Endometrial microvascular endothelial cells (primary cell): Measurements from ENCODE around the gene GLS. TPM values are rescaled to one million over a fixed set of nuclear protein-coding genes. Genes with fewer than 3 reads are reported as not detected.
"Not testable (repeated sequence)": the region's sequence is repeated elsewhere in the genome, so short reads cannot be mapped to it uniquely, and the experiment has no call there.

Experiments used
- in situ Hi-C: cut with HindIII; loops from 2 replicates; pipeline ENCODE4 v1.10.0; 2017; ENCODE audit warnings: low sequenced_read_pairs, low pct_unique_long_range_greater_than_20kb; ENCODE audit errors: inconsistent ontology term
- total RNA-seq: library from RNA; depleted of rRNA; stranded (reverse); fragments of >200 nt; gene quantifications from one replicate; pipeline ENCODE4 v1.2.3, GENCODE V29; 2015; ENCODE audit errors: inconsistent ontology term

GLS gene
- total RNA-seq, 1 donor from 2014 or later = 110 TPM

DNA sequence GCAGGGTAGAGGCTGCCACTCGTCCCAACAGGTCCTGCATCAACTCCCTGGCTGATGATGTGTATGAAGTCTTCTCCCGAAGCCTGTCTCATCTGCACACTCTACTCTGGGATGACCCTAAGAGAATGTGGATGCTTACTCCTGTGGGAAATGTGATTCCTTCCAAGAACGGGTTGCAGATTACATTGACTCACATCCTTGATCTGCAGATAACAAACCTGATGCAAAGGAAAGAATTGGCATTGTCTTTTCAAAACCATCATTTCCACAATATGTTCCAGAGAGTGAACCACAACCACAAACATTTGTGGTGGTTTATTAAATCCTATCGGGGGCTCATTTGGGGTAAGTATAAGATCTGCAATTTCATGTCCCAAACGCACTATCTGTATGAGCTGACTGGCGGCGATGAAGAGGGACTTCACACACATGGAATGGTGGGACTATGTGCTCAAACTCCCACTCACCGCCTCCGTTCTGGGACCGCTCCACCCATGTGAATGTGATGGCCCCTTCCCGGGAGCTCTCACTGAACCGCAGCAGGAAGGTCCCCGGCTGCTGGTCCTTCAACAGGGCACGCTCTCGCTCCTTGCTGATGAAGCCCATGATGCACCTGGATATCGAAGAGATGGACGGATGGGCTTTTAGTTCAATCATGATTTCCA is 97.9 kb downstream of the GLS start:
- in situ Hi-C loops = no loop called here

DNA sequence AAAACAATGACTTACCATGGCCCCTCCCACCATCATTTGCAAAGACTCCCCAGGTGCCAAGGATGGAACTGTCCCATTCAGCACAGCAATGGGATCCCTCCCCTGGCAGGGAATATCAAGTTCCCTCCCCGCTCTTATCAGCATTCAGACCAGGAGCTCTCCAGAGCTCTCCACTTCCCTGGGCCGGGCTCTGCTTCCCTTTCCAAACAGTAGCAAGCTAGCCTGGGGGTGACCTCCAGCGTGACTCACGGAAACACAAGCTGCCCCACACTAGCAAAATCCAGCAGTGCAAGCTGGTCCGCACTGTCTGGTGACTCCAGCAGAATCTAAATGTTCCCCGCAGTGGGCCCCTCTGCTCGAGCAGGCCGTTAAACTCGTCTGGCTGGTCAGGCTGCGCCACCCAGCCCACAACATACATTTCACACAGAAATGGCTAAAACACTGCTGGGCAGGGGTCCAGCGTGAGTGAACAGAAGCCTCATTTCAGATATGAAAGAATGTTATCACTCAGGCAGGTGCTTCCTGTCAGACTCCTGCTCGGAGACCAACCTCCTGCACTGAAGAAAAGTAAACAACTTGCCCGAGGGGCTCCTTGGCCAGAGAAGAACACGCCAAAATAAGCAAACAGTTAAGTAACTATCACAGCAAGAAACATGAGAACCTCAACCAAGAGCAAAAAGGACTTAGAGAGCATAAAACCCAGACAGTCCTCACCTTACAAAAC is 99.4 kb downstream of the GLS start:
- in situ Hi-C loops = no loop called here

DNA sequence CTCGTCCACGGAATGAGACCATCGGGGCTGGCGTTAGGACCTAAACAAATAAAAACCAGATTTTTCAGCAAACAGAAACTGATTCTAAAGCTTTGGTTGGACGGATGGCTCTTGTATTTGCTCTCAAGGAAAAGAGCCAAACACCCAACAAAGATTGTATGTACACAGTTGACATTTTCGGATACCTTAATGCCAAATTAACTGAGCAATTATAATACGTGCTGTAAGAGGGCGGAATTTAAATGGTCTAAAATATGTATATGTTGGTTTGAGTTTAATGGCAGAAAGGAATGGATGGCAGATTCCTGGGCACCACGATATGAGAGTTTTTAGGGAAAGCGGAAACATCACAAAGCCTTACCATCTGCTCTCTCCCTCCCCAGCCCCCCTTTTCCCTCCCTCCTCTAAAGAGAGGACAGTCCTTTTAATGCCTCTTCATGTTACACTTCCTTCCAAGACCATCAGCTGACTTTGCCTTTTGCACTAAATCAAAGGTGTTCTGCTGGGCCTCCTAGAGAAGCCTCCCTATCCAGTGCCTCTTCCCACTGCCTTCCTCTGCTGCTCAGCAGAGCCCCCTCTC is 100.1 kb downstream of the GLS start:
- in situ Hi-C loops = no loop called here

DNA sequence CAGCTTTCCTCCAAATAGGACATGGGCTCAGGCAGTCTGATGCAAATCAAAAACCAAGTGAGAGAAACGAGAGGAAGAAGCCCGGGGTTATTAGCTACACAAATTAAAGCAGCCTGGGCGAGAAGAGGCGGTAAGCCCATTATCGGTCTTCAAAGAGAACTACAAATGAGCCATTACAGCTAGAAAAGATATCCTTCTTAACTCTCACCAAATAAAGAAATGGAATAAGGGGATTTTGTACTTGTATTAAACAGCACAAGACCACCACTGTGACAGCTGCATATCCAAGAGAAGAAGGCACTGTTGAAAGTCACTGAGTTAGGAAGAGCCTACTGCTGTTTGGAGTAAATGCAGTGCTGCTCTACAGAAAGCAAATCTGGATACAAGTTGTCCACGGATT is 100.7 kb downstream of the GLS start:
- in situ Hi-C loops = no loop called here

DNA sequence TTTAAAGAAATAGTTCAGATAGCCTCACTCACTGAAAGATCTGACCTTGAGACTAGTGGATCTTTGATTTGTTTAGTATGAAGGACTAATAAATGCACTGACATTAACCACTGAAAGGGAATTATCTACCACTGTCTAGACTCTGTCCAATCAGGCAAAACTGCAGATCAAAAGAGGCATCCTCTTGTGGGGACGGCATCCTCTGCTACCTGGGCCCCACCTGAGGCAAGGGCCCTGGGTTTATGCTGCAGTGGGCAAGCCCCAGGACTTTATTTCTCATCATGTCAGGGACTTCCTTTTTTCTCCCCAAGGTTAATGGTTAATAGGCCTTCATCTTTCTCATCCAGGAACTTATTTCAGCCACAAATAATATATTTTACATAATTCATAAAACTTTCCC is 101.1 kb downstream of the GLS start:
- in situ Hi-C loops = no loop called here

DNA sequence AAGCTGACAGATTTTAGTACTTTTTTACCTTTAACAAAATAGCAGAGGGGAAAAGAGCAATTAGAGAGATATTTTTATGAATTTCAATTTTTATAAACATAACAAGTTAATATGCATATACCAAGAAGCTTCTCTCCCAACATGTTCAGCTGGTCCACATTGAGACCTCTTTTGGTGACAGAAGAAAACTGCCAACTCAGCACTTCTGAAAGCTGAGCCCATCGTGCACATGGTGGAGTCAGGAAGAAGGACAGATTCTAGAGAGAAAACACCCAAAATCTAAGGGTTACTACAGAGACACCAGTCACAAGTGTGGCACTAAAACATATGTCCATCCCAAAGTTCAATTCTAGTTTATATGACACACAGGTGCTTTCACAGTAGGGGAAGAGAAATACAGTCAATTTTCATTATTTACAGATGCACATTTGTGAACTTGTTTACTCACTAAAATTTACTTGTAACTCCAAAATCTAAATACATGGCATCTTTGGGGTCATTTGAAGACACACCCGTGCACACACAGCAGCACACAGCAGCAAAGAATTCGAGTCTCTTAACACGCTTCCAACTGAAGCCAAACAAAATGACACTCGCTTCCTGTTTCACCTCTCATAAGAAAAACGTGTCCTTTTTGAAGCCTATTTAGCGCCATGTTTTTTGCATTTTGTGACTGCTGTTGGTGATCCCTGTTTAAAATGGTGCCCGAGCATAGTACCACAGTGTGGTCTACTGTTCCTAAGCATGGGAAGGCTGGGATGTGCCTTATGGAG is 101.8 kb downstream of the GLS start:
- in situ Hi-C loops = no loop called here

DNA sequence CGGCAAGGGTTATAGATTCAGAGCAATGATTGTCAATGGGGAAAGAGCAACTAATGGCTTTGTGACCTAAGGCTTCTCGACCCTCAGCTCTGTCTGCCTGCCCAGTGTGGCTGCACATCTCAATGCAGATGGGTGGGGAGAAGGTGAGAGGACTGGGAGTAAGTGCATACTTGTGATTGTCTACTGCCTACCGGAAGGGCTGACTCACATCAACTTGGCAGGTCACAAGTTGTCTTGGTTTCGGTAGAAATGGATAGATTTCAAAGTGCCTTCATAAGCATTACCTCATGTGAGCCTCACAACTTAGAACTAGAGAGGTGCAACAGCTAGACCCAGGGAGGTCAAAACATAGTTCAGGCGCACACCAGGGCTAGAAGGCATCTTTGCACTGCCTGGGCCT is 104.0 kb downstream of the GLS start:
- in situ Hi-C loops = no loop called here

DNA sequence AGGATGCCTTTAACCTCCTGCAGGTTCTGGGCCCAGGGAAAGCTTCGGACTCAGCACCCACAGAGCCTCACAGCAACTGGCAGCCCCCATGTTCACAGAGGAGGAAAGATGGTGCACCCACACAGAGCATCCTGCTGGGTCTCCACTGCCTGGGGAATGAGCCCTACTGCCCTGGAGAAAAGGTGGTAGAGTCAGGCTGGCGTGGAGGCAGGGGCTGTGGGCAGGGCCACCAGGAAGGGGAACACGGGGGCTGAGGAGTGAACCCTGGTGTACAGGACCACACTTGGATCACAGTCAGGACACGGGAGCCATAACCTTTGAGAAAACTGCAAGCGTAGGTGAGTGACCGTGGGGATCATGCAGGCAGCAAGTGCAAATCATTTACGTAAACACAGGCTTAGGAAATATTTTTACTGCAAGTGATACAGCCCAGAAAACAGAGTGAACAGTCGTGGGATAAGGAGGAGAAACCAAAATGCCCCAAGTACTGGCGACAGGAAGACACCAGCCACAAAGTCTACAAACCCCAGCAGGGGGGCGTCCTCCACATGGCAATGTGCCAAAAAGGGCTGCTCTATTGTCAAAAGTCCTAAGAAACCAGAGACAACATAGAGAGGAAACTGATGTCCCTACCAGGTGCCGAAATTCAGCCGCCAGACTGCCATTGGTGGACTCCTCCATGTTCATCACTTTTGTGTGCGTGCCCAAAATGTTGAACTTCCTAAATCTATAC is 105.8 kb downstream of the GLS start:
- in situ Hi-C loops = no loop called here

DNA sequence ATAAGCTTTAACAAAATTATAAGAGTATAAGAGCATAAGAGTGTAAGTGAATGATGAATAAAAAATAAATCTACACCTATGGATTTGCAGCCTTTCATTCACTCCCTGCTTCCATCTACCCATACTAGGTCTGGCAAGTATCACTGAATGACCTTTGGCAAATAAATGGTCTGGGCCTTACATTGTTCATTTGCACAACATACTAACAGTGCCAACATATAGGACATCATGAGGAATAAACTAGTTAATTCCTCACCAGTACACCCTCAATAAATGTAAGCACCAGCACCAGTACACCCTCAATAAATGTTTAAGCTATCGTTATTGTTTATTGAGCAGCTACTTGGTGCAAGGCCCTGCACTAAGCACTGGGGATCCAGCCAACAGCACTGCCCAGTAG is 106.5 kb downstream of the GLS start:
- in situ Hi-C loops = no loop called here

DNA sequence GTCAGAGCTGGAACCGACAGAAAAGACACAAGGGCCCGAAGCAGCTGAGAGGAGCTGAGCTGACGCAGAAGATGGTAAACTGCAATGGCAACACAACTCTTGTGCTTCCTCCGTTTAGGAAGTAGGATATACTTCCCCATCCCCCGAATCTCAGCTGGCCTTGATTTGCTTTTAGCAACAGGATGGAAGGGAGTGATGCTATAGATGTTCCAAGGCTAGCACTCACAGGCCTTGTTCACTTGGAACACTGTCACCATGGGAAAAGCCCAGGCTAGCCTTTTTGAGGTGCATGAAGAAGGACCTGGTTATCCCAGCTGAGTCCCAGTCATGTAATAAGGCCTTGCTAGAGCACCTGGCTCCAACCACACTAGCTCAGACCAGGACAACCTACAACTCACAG is 107.3 kb downstream of the GLS start:
- in situ Hi-C loops = no loop called here

DNA sequence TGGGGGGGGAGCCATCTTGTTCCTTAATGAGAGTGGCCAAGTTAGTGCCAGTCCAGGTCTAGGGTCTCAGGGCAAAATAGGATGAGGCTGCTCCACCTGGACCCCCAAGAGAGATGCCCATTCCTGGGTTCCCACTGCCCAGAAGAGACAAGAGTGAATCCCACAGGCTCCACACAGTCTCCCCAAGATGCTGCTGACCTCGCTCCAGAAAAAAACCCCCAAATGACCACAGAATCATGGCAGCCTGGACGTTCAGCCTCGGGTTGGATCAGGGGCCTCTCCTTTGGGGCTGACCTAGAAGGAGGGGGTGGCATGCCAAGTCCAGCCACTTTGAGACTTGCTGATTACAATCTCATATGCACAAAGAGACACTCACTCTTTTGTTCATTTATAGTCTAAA is 108.3 kb downstream of the GLS start:
- in situ Hi-C loops = no loop called here

DNA sequence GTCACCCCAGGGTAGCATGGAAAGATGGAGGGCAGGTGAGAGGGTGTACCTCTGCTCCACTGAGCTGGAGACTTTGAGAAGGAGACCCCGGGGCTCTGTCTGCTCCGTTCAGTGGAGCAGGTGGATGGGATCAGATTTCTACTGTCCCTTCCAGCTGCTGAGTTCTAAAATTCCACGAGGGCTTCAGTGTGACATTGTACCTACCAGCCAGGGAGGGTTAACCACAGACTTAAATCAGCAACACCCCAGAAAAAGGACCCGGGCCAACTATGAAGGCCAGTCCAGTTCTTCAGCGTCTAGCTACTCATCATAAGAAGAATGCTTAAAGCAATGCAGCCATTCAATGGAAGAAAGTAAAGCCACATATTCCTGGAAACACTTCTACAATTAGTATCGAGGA is 109.5 kb downstream of the GLS start:
- in situ Hi-C loops = no loop called here

DNA sequence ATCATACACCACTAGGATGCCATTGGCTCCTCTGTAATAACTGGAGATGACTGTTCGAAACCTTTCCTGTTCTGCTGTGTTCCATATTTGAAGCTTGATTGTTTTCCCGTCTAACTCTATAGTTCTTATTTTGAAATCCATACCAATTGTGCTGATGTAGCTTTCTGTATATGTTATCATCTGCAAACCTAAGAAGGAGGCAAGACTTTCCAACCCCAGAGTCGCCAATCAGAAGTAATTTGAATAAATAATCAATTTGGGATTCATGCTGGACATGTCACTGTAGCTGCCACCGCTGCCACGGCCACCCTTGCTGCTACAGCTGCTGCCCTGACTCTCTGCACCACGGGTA is 112.6 kb downstream of the GLS start:
- in situ Hi-C loops = no loop called here

DNA sequence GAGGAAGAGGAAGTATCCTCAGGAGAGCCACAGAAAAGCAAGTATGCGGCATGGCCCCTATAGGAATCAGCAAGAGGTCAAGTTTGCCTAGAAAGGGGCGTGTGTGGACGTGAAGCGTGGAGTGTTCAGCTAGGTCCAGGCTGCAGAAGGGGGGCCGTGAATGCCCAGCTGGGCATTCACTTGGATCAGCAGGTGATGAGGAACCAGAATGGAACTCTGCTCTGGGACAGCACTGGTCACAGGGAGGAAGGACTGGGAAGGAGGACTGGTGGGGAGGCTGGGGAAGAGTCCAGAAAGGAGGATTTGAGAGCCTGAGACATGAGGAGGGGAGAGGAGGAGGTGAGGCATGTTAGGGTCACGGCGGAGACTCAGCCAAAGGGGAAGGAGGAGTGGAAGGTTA is 113.5 kb downstream of the GLS start:
- in situ Hi-C loops = no loop called here

DNA sequence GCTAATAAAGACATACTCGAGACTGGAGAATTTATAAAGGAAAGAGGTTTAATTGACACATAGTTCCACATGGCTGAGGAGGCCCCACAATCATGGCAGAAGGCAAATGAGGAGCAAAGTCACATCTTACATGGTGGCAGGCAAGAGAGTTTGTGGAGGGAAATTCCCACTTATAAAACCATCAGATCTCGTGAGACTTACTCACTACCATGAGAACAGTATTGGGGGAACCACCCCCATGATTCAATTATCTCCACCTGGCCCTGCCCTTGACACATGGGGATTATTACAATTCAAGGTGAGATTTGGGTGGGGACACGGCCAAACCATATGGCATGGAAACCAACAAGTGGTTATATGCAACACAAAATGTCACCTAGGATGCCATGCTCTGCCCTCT is 114.7 kb downstream of the GLS start:
- in situ Hi-C loops = not testable (repeated sequence)

DNA sequence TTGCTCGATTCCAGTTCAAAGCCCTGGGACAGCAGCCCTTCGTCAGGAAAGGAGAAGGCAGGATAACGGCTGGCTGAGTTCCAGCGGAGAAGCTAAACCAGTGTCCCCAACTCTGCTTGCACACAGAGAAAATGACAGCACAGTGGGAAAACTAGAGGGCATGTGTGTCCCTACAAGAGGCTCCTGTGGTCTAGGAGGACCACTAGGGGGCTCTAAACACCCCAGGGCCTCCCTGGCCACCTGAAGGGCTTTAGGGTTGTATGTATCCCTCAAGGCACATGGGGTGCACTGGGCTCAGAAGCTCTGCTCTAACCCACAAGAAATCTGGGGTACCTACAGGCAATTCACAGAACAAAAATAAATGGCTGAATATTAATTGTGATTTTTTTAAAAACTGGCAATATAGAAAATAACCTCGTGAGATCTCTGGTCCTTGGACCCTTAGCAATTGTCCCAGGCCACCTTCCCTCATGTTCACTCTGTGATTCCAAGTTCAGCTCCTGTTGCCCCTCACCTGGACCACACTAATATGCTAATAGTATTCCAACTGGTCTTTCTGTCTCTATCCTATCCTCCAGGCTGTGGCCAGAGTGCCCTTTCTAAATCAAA is 115.8 kb downstream of the GLS start:
- in situ Hi-C loops = no loop called here

DNA sequence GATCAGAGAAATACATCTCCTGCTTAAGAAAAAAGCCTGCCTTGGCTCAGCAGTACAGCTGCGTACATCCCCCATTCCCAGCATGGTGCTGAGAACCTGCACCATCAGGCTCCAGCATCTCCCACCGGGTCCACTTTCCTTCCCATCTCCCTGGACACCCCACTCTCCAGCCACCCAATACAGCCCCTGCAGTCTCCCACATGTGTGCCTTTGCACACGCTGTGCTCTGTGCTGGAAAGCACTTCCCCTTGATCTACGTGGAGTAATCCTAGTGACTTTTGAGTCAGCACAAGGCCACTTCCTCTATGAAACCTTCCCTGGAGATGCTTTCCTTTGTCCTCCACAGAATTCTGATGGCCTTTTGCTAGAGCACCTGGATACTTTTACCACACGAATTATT is 116.3 kb downstream of the GLS start:
- in situ Hi-C loops = no loop called here

DNA sequence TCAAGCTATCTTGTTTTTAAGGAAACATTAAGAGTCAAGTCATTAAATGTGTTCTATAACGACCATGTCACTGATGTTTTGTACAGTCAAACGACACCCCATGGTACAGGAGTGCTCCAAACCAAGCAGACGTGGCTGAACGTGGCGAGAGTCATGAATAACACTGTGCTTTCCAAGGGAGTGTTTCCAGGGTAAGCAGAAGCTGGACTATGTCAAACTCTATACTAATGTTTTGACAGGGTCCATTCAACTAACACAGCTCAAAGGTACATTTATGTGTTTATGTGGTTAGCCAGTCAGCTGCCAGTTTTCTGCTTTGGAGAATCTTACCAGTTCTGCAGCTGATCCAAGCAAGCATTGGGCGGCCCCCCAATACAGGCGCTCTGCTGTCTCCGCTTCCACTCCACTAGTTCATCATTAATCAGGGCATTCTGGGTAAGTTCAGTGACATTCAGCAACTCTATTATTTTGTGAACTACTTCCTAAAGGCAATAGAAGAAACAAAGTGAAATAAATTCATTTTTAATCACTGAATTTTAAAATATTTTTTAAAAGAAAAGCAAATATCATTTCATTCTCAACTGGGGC is 117.0 kb downstream of the GLS start:
- in situ Hi-C loops = no loop called here

DNA sequence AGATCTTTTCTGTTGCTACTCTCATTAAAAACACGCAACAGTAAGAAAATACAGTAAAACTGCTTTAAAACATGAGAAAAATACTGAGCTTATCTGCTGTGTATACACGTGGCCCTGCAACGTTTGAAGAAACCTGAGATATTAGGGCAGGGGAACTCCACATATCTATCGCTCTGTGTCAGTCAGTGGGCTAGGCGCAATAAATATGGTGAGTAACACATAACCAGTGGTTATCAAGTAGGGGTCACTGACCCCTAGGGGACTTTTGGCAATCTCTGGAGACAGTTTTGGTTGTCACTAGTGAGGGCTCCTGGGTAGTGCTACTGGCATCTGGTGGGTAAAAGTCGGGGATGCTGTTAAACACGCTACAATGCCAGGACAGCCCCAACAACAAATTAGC is 118.4 kb downstream of the GLS start:
- in situ Hi-C loops = no loop called here
